ENCODE results near the gene RPUSD4. TPM values are rescaled to one million over a fixed set of nuclear protein-coding genes. Genes with fewer than 3 reads are reported as not detected.

RPUSD4 gene
- total and polyA plus RNA-seq, 2 experiments from 2014 or later: 20.8 to 60.8 TPM

DNA sequence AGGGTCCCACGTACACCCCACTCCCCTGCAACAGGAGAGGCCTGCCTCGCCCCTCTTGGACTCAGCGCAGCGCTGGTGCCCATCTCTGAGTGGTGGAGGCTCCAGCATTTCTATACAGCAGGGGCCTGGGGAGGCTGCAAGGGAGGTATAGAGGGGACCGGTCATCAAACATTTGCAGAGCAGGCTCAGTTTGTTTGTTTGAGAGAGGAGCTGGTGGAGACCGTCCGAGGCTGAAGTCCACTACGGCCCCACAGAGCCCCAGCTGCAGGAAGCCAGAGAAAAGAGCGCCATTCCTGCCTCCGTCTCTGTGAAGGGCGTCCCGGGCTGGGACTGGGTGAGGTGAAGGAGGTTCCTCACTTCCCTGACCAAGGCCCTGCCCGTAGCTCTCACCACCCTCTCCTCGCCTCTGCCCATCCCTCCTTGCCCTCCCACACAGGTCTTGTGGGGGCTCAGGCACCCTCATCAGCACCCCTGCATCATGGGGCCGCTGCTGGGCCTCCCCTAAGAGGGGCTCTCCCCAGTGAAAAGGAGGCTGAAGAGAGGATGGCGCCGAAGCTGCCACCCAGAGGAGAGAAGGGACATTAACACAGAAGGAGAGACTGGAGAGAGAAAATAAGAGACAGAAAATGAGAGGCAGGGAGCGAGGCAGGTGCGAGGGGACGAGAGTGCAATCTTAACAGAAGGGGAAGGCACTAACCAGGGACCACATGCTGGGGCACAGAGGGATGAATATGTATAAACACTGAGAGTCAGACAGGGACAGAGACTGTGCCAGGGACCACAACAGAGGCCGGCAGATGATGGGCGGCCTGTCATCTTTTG lies 24.5 kb downstream of the RPUSD4 start:
- Mint-ChIP-seq H3K36me3 (ENCODE audit: low read depth) (peaks cover 18% of the 10 kb centered on the region), H3K27ac (no peak overlapping the region), H3K4me3 (no peak overlapping the region), H3K9me3 (no peaks in the 10 kb centered on the region), H3K27me3 (ENCODE audit: insufficient read depth, low read depth, poor library complexity) (peaks cover 14% of the 10 kb centered on the region), H3K4me1 (peaks cover 16% of the 10 kb centered on the region)
- no peaks in the 10 kb centered on the region for H3F3A ChIP-seq (replicated peaks; ENCODE audit: low read depth)
- DNase-seq (ENCODE audit: low spot score) (peak; percentile 53), ATAC-seq (peak; percentile 67)
- no peak overlapping the region for H3K4me2 ChIP-seq
- no peak overlapping the region for H3K4me3 ChIP-seq
- TF ChIP-seq, protein P1, sequence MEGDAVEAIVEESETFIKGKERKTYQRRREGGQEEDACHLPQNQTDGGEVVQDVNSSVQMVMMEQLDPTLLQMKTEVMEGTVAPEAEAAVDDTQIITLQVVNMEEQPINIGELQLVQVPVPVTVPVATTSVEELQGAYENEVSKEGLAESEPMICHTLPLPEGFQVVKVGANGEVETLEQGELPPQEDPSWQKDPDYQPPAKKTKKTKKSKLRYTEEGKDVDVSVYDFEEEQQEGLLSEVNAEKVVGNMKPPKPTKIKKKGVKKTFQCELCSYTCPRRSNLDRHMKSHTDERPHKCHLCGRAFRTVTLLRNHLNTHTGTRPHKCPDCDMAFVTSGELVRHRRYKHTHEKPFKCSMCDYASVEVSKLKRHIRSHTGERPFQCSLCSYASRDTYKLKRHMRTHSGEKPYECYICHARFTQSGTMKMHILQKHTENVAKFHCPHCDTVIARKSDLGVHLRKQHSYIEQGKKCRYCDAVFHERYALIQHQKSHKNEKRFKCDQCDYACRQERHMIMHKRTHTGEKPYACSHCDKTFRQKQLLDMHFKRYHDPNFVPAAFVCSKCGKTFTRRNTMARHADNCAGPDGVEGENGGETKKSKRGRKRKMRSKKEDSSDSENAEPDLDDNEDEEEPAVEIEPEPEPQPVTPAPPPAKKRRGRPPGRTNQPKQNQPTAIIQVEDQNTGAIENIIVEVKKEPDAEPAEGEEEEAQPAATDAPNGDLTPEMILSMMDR (conservative IDR thresholded peaks at IDR 0.05; ENCODE audit: low read depth in 2 of 2): peak; percentile 50 to 67
- TF ChIP-seq STAT1 (IDR thresholded peaks at IDR 0.05; ENCODE audit: unreplicated experiment) (no peak), JUNB (IDR thresholded peaks at IDR 0.05; ENCODE audit: unreplicated experiment) (no peak), POLR2AphosphoS5 (IDR thresholded peaks at IDR 0.05; ENCODE audit: low read depth) (no peak), ZNF114 (CRISPR knock-in tag; IDR thresholded peaks at IDR 0.05) (no peak), EZH2phosphoT487 (IDR thresholded peaks at IDR 0.05; ENCODE audit: unreplicated experiment) (no peak)
- no peaks in the 10 kb centered on the region for H3K36me3 ChIP-seq (ENCODE audit: insufficient read depth)
- H3K9me2 ChIP-seq (ENCODE audit: insufficient read depth): no peaks in the 10 kb centered on the region
- H2AFZ ChIP-seq: no peak overlapping the region
- no peaks in the 10 kb centered on the region; the same call in 1 of the 2 replicates for H4K20me1 ChIP-seq (replicated peaks; ENCODE audit: insufficient read depth)
- 0 out of 2 replicates have a peak, but pooled peaks cover under 1% of the 10 kb centered on the region for H3K4me1 ChIP-seq (ENCODE audit: insufficient read depth)
- H3K27me3 ChIP-seq (ENCODE audit: insufficient read depth): no peaks in the 10 kb centered on the region
- no peaks in the 10 kb centered on the region for H3K79me2 ChIP-seq (replicated peaks; ENCODE audit: insufficient read depth)
- no peak overlapping the region for H3K27ac ChIP-seq (ENCODE audit: low read depth)

- ATAC-seq (no peak), DNase-seq (ENCODE audit: low spot score) (no peak)
- no peak overlapping the region for H2AFZ ChIP-seq
- no peaks in the 10 kb centered on the region; the same call in 1 of the 2 replicates for H4K20me1 ChIP-seq (replicated peaks; ENCODE audit: insufficient read depth)
- Mint-ChIP-seq H3K4me1 (peaks cover 16% of the 10 kb centered on the region), H3K27ac (no peak overlapping the region), H3K9me3 (no peaks in the 10 kb centered on the region), H3K36me3 (ENCODE audit: low read depth) (peaks cover 12% of the 10 kb centered on the region), H3K27me3 (ENCODE audit: insufficient read depth, low read depth, poor library complexity) (peaks cover 16% of the 10 kb centered on the region), H3K4me3 (no peak overlapping the region)
- H3K4me1 ChIP-seq (ENCODE audit: insufficient read depth): peaks cover 6% of the 10 kb centered on the region; the same call in 1 of the 2 replicates
- H3K79me2 ChIP-seq (replicated peaks; ENCODE audit: insufficient read depth): no peaks in the 10 kb centered on the region
- no peaks in the 10 kb centered on the region for H3K27me3 ChIP-seq (ENCODE audit: insufficient read depth)
- no peaks in the 10 kb centered on the region for H3K9me2 ChIP-seq (ENCODE audit: insufficient read depth)
- H3K27ac ChIP-seq (ENCODE audit: low read depth): no peak overlapping the region
- H3K4me2 ChIP-seq: no peak overlapping the region
- no peak overlapping the region for H3K4me3 ChIP-seq
- no peaks in the 10 kb centered on the region for H3F3A ChIP-seq (replicated peaks; ENCODE audit: low read depth)
- H3K36me3 ChIP-seq (ENCODE audit: insufficient read depth): no peaks in the 10 kb centered on the region
- TF ChIP-seq ZNF462 (CRISPR knock-in tag; IDR thresholded peaks at IDR 0.05) (no peak), CREB1 (CRISPR knock-in tag; IDR thresholded peaks at IDR 0.05; ENCODE audit: low read depth) (no peak), POLR2AphosphoS5 (IDR thresholded peaks at IDR 0.05; ENCODE audit: low read depth) (no peak), ZNF114 (CRISPR knock-in tag; IDR thresholded peaks at IDR 0.05) (no peak), EZH2 (IDR thresholded peaks at IDR 0.05; ENCODE audit: low read depth, unreplicated experiment) (no peak), JUNB (IDR thresholded peaks at IDR 0.05; ENCODE audit: unreplicated experiment) (no peak)
- TF ChIP-seq, protein P1 (conservative IDR thresholded peaks at IDR 0.05; ENCODE audit: low read depth in 2 of 2): no peak
Measured at GRCh38 chr11:126186025-126186698, 25.3 kb downstream of the RPUSD4 start.

Data from GM23338 (cell line).